PFSK-1 (cell line): ENCODE results near the gene CFAP251.

Experiments used
- POLR2AphosphoS5 ChIP-seq: IDR thresholded peaks from 2 replicates; pipeline ENCODE4 v1.6.1; 2012; ENCODE audit warnings: low read depth, mild to moderate bottlenecking, control low read depth, low read length, moderate library complexity
- SIN3A ChIP-seq: IDR thresholded peaks from 2 replicates; pipeline ENCODE4 v1.6.1; 2012; ENCODE audit warnings: mild to moderate bottlenecking, low read length, moderate library complexity, borderline replicate concordance; ENCODE audit not compliant: insufficient read depth

DNA sequence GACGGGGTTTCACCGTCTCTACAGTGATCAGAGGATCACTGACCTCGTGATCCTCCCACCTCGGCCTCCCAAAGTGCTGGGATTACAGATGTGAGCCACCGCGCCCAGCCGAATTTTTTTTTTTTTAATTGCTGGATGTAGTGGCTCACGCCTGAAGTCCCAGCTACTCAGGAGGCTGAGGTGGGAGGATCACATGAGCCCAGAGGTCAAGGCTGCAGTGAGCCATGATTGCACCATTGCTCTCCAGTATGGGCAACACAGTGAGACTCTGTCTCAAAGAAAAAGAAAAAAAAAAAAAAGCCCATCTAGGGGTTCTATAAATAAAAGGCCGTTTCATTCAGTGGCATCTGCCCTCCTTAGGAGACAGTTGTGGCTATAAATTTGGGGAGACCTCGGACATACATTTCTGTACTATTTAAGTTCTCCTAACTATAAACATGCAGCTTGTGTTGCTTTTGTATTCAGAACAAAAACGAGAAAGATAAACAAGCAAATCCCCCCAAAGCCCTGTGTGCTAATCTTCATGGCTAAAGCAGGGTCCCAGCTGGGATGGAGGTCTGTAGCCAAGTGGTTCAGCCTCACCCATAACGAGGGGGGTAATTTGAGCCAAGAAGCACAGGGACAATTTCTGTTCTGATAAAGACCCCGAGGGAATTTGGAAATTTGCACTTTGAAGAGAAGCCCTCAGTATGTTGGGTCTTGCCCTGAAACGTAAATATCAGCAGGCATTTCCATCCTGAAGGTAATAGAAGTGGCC lies 68.3 kb downstream of the CFAP251 start:
- TF ChIP-seq SIN3A, result no peak
- no peak for TF ChIP-seq POLR2AphosphoS5
